Thoracic aorta endothelial cell (primary cell): ENCODE data around the gene OR4C16. TPM values are rescaled to one million over a fixed set of nuclear protein-coding genes. Genes with fewer than 3 reads are reported as not detected.

Source experiments
- total RNA-seq: library from RNA; depleted of rRNA; stranded (reverse); fragments of >200 nt; gene quantifications from 2 replicates; pipeline ENCODE4 v1.2.3, GENCODE V29; 2012

OR4C16 gene, protein sequence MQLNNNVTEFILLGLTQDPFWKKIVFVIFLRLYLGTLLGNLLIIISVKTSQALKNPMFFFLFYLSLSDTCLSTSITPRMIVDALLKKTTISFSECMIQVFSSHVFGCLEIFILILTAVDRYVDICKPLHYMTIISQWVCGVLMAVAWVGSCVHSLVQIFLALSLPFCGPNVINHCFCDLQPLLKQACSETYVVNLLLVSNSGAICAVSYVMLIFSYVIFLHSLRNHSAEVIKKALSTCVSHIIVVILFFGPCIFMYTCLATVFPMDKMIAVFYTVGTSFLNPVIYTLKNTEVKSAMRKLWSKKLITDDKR
- not detected in 2 replicates for total RNA-seq

DNA sequence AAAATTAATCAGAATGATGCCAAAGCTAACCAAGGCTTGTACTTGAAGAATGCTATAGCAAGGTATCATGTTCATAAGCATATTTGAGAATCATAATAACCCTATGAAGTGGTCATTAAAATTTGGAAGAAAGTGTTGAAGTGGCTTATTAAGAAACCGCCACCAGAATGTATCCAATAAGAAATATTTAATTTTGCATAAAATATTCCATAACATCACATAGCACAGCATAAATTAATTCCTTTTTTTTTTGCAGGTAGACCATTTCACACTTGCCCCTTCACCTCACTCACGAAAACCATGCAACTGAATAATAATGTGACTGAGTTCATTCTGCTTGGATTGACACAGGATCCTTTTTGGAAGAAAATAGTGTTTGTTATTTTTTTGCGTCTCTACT is at the start of gene OR4C16:
TSS of gene OR4C16 (plus strand) at position 301 of the 400 bp plus-strand sequence. CDS start at position 301, 0 bp downstream.

DNA sequence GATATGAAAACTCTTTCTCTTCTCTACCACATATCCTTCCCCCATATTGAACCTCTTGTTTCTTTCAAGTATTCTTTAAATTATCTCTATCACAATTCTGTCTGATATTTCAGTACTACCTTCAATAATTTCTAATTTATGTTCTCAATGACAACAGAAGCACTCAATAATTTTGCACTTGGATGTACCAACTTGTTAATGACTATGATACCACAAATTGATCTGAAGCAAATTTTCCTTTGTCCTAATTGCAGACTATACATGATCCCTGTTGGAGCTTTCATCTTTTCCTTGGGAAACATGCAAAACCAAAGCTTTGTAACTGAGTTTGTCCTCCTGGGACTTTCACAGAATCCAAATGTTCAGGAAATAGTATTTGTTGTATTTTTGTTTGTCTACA is 17.8 kb upstream of the OR4C16 start, which contains the start of gene OR4C15:
TSS of gene OR4C15 (plus strand) at position 301 of the 400 bp plus-strand sequence. CDS start at position 301, 0 bp downstream.

DNA sequence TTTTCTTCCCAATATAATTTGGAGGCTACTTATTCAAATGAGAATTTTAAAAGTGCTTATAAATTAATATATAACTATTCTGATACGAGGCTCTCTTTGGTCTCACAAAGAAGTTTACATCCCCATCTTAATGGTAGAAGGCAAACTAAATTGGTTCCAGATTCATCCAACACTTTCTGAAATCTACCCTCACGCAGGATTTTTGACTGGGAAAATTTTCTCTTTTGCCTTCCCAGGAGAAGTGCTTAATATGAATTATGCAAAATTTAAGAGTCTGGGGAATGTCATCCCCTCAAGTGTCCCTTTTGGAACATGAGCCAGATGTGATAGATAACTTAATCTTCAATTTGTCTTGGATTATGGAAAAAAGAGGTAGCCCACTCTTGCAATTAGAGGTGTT is 35.6 kb downstream of the OR4C16 start, which contains the start of gene OR4C11:
TSS of gene OR4C11 (minus strand) at position 101 of the 400 bp plus-strand sequence. CDS start 3,272 bp downstream, outside the sequence.

Other genes starting within 250 kb of the OR4C16 start
- not detected in 2 replicates for gene OR4A16, start 228.9 kb upstream of the OR4C16 start, total RNA-seq
- not detected in 2 replicates for gene OR4A15, start 204.2 kb upstream of the OR4C16 start, total RNA-seq
- not detected in 2 replicates for gene OR4C15, start 17.7 kb upstream of the OR4C16 start, total RNA-seq
- not detected in 2 replicates for gene OR4C11, start 35.5 kb downstream of the OR4C16 start, total RNA-seq
- gene OR4P4, start 63.0 kb downstream of the OR4C16 start, total RNA-seq, result not detected in 2 replicates
- gene OR4S2, start 76.2 kb downstream of the OR4C16 start, total RNA-seq, result not detected in 2 replicates
- not detected in 2 replicates for gene OR4C6, start 90.1 kb downstream of the OR4C16 start, total RNA-seq
- not detected in 2 replicates for gene OR5D13, start 201.3 kb downstream of the OR4C16 start, total RNA-seq
- gene OR5D14, start 223.4 kb downstream of the OR4C16 start, total RNA-seq, result not detected in 2 replicates
- not detected in 2 replicates for gene OR5L1, start 239.2 kb downstream of the OR4C16 start, total RNA-seq
- not detected in 2 replicates for gene OR5D18, start 247.5 kb downstream of the OR4C16 start, total RNA-seq